OCI-LY7 (cell line): ENCODE measurements around the gene MTHFD1L. TPM values are rescaled to one million over a fixed set of nuclear protein-coding genes. Genes with fewer than 3 reads are reported as not detected.

ENCODE experiments used
- BruUV-seq: library from RNA; stranded (reverse); fragments of 400-500 nt; replicated peaks from 2 replicates; lab custom pipeline; 2021; lab: Mats Ljungman, UMichigan
- CTCF ChIA-PET: fragments of 300-600 bp; sonication (Branson Sonifier 250); formaldehyde crosslinking; loops from one replicate; lab custom pipeline; 2022; ENCODE audit warnings: antibody characterized with exemption; ENCODE audit not compliant: unreplicated experiment; lab: Charles Lee
- POLR2A ChIA-PET: fragments of 300-600 bp; sonication (Branson Sonifier 250); formaldehyde crosslinking; loops from one replicate; lab custom pipeline; 2022; ENCODE audit warnings: antibody characterized with exemption; lab: Charles Lee
- DNase-seq: peaks from one replicate; pipeline ENCODE4 v3.0.0-alpha.2; 2015; ENCODE audit warnings: low spot score
- H2AFZ ChIP-seq: fragments of 200-600 bp; sonication (generic), shearing (Covaris generic); 2 replicates; pipeline ENCODE4 v1.6.1; 2014; ENCODE audit warnings: mild to moderate bottlenecking, antibody characterized with exemption, low read length, moderate library complexity
- H3K27ac ChIP-seq: fragments of 200-600 bp; sonication (generic); 2 replicates; pipeline ENCODE4 v1.5.1; 2014; ENCODE audit warnings: mixed run types, low read depth, mild to moderate bottlenecking, moderate library complexity, low read length, inconsistent platforms; ENCODE audit not compliant: poor library complexity, severe bottlenecking
- H3K36me3 ChIP-seq: fragments of 200-600 bp; sonication (generic); 2 replicates; pipeline ENCODE4 v1.6.1; 2014; ENCODE audit warnings: mild to moderate bottlenecking, antibody characterized with exemption, low read length, moderate library complexity, mixed read lengths; ENCODE audit not compliant: insufficient read depth
- H3K4me1 ChIP-seq: fragments of 200-600 bp; sonication (generic); 2 replicates; pipeline ENCODE4 v1.5.1; 2014; ENCODE audit warnings: mild to moderate bottlenecking, low read length; ENCODE audit not compliant: insufficient read depth, poor library complexity, severe bottlenecking
- H3K4me2 ChIP-seq: fragments of 200-600 bp; sonication (generic); 2 replicates; pipeline ENCODE4 v1.6.1; 2014; ENCODE audit warnings: mild to moderate bottlenecking, low read length
- H3K4me3 ChIP-seq: fragments of 200-600 bp; sonication (generic); 2 replicates; pipeline ENCODE4 v1.5.1; 2014; ENCODE audit warnings: mild to moderate bottlenecking, low read depth, low read length; ENCODE audit not compliant: poor library complexity, severe bottlenecking
- H3K79me2 ChIP-seq: fragments of 200-600 bp; sonication (generic); 2 replicates; pipeline ENCODE4 v1.6.1; 2016; ENCODE audit warnings: low read depth, mild to moderate bottlenecking, low read length, moderate library complexity, mixed read lengths; ENCODE audit not compliant: insufficient read depth
- H3K9me2 ChIP-seq: fragments of 200-600 bp; sonication (generic); 2 replicates; pipeline ENCODE4 v1.6.1; 2016; ENCODE audit warnings: mild to moderate bottlenecking, low read length, mixed read lengths; ENCODE audit not compliant: insufficient read depth
- H3K9me3 ChIP-seq: fragments of 200-600 bp; sonication (generic); 2 replicates; pipeline ENCODE4 v1.6.1; 2014; ENCODE audit warnings: mild to moderate bottlenecking, mixed run types, low read length, mixed read lengths
- H4K20me1 ChIP-seq: fragments of 200-600 bp; sonication (generic); 2 replicates; pipeline ENCODE4 v1.6.1; 2014; ENCODE audit warnings: mild to moderate bottlenecking, antibody characterized with exemption, low read length, moderate library complexity, mixed read lengths; ENCODE audit not compliant: insufficient read depth
- EZH2phosphoT487 ChIP-seq: fragments of 200-600 bp; sonication (generic); IDR thresholded peaks from 2 replicates; pipeline ENCODE4 v1.6.1; 2018; ENCODE audit warnings: low read depth, borderline replicate concordance, mild to moderate bottlenecking, mixed run types, antibody characterized with exemption, low read length, moderate library complexity, mixed read lengths
- intact Hi-C: fragments of 100-400 bp; cut with micrococcal nuclease; formaldehyde crosslinking; loops from one replicate; pipeline ENCODE4 v1.10.0; 2022; ENCODE audit not compliant: unreplicated experiment
- total RNA-seq, 2 experiments: library from RNA; depleted of rRNA in 1 of 2; stranded (reverse); fragments of >200 nt in 1 of 2; shearing (Covaris generic) in 1 of 2; gene quantifications; 2 replicates each; pipeline ENCODE4 v1.2.3, GENCODE V29; 2014 to 2022
- TF ChIP-seq, protein P1 (sequence below): fragments of 200-600 bp; sonication (generic); conservative IDR thresholded peaks from 2 replicates; pipeline ENCODE4 v1.5.1; 2014; ENCODE audit warnings: mild to moderate bottlenecking, antibody characterized with exemption, low read length, moderate library complexity, mixed read lengths

The MTHFD1L gene
- total RNA-seq, 2 experiments from 2014 or later, result 68.4 to 144 TPM

DNA sequence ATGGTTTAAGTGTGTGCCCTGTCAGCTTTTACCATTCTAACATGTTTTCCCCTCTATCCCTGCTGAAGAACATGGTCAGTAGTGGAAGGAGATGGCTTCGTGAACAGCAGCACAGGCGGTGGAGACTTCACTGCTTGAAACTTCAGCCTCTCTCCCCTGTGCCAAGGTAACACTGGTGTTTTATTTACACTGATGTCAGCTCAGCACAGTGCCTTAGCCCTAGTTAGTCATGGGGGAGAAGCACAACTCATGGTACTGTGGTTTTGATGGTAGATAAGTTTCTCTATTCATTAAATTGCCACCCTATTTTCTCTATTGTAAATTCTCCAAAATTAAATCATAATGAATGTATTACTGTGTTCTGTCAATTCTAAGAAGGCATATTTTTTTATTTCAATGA is 56.6 kb downstream of the MTHFD1L start:
- no peaks in the 10 kb centered on the region for H3K9me2 ChIP-seq
- ChIA-PET POLR2A (no interaction called here), CTCF (no interaction called here)
- H3K36me3 ChIP-seq, result peaks cover 91% of the 10 kb centered on the region
- intact Hi-C loops, result no loop called here
- no peaks in the 10 kb centered on the region for H3K9me3 ChIP-seq
- H4K20me1 ChIP-seq, result no peaks in the 10 kb centered on the region
- no peak overlapping the region for H3K27ac ChIP-seq
- H3K4me2 ChIP-seq, result no peak overlapping the region
- H3K4me3 ChIP-seq, result no peak overlapping the region
- BruUV-seq, result no TSS peak
- no peaks in the 10 kb centered on the region for H3K79me2 ChIP-seq
- no peak overlapping the region for H2AFZ ChIP-seq
- no peak for DNase-seq
- TF ChIP-seq, protein P1, sequence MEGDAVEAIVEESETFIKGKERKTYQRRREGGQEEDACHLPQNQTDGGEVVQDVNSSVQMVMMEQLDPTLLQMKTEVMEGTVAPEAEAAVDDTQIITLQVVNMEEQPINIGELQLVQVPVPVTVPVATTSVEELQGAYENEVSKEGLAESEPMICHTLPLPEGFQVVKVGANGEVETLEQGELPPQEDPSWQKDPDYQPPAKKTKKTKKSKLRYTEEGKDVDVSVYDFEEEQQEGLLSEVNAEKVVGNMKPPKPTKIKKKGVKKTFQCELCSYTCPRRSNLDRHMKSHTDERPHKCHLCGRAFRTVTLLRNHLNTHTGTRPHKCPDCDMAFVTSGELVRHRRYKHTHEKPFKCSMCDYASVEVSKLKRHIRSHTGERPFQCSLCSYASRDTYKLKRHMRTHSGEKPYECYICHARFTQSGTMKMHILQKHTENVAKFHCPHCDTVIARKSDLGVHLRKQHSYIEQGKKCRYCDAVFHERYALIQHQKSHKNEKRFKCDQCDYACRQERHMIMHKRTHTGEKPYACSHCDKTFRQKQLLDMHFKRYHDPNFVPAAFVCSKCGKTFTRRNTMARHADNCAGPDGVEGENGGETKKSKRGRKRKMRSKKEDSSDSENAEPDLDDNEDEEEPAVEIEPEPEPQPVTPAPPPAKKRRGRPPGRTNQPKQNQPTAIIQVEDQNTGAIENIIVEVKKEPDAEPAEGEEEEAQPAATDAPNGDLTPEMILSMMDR, result no peak
- no peak for TF ChIP-seq EZH2phosphoT487
- H3K4me1 ChIP-seq, result no peaks in the 10 kb centered on the region

DNA sequence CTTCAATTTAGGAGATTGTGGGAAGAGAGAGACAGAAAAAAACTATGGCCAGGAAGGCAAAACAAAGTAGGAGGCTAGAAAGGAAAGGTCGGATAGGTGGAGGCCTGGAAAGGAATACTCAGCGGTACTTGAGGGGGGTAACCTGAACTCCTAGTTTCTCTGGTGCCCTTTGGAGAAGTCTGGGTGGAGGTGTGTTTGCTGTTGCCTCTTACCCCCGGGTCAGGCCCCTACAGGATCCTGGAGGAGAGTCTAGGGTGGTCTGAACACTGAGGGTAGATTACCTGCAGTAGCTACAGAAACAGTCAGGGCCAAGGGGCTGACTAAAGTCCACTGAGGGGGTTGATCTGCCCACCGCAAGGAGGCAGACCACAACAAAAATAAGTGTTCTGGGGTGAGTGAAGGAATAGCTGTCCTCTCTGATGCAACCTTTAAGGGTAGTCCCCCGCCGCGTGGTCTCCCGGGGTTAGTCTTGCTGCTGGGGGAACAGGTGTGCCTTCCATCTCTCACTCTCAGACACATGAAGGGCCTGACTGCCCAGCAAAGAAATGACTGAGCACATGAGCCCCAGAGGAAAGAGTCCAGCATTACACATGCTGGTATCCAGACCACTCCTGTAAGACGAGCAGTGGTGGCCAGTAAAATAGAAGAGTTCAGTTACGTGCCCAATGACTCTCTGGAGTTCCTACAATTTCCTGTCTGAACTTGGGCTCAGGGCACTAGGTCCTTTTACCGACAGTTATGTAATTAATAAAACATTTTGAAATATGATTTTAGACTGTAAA is 59.5 kb downstream of the MTHFD1L start:
- BruUV-seq, result no TSS peak

More for the DNA sequence above, 59.5 kb downstream of the MTHFD1L start:
- Histone ChIP-seq H3K36me3 (peaks cover 90% of the 10 kb centered on the region), H3K9me3 (no peaks in the 10 kb centered on the region), H3K4me3 (no peak overlapping the region), H4K20me1 (no peaks in the 10 kb centered on the region), H3K4me1 (no peaks in the 10 kb centered on the region), H3K79me2 (no peaks in the 10 kb centered on the region), H3K27ac (no peak overlapping the region), H3K9me2 (no peaks in the 10 kb centered on the region), H3K4me2 (no peak overlapping the region), H2AFZ (no peak overlapping the region)
- ChIA-PET CTCF (no interaction called here), POLR2A (interaction anchor here (0.6 kb wide), 1 partner anchor 228 kb away, joined by 3 read pairs; no protein-coding TSS in a partner anchor)
- intact Hi-C loops, result no loop called here
- no peak for TF ChIP-seq EZH2phosphoT487
- TF ChIP-seq, protein P1, result no peak
- DNase-seq, result no peak
